AG04449 (cell line): Measurements from ENCODE around the gene PARP11.

ENCODE experiments used
- CTCF ChIA-PET: fragments of 350-600 bp; formaldehyde crosslinking; extraction: SDS; loops from one replicate; lab custom pipeline; 2021; ENCODE audit warnings: antibody characterized with exemption; lab: Yijun Ruan, JAX
- POLR2A ChIA-PET: fragments of 400-600, 350-600 bp; formaldehyde crosslinking; extraction: SDS; loops from one replicate; lab custom pipeline; 2020; ENCODE audit warnings: antibody characterized with exemption, inconsistent platforms; lab: Yijun Ruan, JAX
- DNase-seq: peaks from one replicate; pipeline ENCODE4 v3.0.0-alpha.2; 2010; ENCODE audit warnings: low read depth, low spot score
- H3K4me3 ChIP-seq: 2 replicates; pipeline ENCODE4 v1.5.1; 2011; ENCODE audit warnings: low read depth, mild to moderate bottlenecking, control low read depth, low read length
- TF ChIP-seq, protein P1 (sequence below): IDR thresholded peaks from one replicate; pipeline ENCODE4 v1.5.1; 2011; ENCODE audit warnings: mild to moderate bottlenecking, moderate library complexity, low read length, control low read depth, inconsistent platforms; ENCODE audit not compliant: insufficient read depth; ENCODE audit errors: missing control alignments

The PARP11 gene

DNA sequence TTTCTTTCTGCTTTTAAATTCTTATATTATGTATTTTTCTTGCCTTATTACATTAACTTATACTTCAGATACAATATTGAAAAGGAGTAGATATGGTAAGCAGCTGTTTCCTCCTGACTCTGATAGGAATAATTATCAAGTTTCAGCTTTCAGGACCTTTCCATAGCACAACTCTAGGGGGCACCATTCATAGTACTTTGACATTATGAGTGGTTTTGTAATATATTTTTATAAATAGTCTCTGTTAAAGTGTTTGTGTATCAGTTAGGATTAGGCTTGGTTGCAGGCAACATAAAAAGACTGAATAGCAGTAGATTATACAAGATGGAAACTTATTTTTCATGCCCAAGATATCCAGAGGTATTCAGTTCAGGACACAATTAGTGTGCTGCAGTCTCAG is 27.9 kb upstream of the PARP11 start:
- TF ChIP-seq, protein P1, sequence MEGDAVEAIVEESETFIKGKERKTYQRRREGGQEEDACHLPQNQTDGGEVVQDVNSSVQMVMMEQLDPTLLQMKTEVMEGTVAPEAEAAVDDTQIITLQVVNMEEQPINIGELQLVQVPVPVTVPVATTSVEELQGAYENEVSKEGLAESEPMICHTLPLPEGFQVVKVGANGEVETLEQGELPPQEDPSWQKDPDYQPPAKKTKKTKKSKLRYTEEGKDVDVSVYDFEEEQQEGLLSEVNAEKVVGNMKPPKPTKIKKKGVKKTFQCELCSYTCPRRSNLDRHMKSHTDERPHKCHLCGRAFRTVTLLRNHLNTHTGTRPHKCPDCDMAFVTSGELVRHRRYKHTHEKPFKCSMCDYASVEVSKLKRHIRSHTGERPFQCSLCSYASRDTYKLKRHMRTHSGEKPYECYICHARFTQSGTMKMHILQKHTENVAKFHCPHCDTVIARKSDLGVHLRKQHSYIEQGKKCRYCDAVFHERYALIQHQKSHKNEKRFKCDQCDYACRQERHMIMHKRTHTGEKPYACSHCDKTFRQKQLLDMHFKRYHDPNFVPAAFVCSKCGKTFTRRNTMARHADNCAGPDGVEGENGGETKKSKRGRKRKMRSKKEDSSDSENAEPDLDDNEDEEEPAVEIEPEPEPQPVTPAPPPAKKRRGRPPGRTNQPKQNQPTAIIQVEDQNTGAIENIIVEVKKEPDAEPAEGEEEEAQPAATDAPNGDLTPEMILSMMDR = no peak
- ChIA-PET POLR2A (no interaction called here), CTCF (no interaction called here)
- no peak overlapping the region for H3K4me3 ChIP-seq
- DNase-seq = no peak

DNA sequence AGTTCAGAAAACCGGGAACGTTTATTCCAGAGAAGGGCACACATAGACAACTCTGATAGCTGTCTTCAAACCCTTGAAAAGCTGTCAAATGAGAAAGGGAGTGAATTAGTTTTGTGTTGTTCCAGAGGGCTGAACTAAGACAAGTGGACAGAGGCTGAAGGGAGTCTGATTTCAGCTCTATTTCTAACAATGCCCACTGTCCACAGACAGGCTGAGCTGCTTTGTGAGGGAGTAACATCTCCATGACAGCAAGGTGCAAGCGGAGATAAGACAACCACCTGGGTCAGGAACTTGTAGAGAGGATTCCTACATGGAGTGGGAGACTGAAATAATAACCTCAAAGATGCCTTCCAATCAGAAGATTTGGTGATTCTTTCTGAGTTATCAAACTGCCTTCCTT is 25.6 kb upstream of the PARP11 start:
- POLR2A ChIA-PET = no interaction called here
- no peak overlapping the region for H3K4me3 ChIP-seq
- CTCF ChIA-PET = interaction anchor here (3.7 kb wide), 1 partner anchor 14 kb away, joined by 35 read pairs; no protein-coding TSS in a partner anchor
- TF ChIP-seq, protein P1 = no peak
- DNase-seq = no peak

DNA sequence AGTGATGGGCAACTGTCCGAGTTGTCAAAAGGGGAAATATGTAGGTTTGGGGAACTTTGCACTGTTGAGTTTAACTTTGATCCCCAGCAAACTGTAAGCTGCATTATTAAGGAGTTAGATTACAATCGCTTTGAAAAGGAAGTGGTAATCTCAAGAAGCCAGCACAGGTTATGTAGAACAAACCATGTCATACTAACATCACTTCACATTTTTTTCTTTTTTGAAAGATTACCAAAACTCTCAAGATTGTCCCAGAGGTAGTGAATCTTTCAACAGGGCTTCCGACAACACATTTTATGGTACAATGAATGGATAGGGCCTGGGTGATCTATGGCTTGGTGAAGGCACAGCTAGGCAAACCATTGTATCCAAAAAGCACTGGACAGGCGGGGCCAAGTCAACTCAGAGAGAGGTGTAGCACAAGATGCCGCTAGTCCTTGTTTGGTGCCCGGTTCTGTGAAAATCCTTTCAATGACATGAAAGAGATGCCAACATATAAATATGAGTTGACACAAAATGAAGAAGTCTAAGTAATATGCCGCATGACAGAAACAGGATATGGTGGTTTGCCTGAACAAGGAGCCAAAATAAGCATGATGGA is 24.3 kb upstream of the PARP11 start:
- CTCF ChIA-PET = interaction anchor here (3.7 kb wide), 1 partner anchor 13 kb away, joined by 35 read pairs; no protein-coding TSS in a partner anchor
- no peak overlapping the region for H3K4me3 ChIP-seq
- no peak for DNase-seq
- TF ChIP-seq, protein P1 = no peak
- POLR2A ChIA-PET = no interaction called here

DNA sequence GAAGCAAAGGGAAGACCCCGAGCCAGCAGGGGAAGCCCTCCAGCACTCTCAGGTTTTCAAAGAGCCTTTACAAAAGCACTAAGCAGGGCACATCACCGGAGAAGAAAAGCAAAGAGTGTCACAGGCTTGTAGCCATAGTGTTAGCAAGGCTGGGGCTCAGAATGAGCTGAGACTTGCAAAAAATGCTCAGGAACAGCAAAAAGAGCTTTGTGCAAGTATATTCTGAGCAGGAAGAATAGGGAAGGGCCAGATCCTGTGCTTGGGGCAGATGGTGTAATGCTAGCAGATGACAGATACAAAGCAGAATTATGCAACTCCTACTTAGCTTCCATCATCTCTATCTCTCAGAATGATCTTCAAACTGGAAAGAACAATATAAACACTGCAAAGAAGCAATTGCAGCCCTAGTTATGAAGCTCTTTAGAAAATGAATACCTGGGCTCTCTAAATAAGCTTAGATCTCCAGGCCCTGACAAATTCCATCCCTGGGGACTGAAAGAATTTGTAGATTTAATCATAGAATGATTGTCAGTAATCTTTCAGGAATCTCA is 23.7 kb upstream of the PARP11 start:
- POLR2A ChIA-PET = no interaction called here
- no peak overlapping the region for H3K4me3 ChIP-seq
- TF ChIP-seq, protein P1 = no peak
- CTCF ChIA-PET = interaction anchor here (3.7 kb wide), 1 partner anchor 12 kb away, joined by 35 read pairs; no protein-coding TSS in a partner anchor
- no peak for DNase-seq

DNA sequence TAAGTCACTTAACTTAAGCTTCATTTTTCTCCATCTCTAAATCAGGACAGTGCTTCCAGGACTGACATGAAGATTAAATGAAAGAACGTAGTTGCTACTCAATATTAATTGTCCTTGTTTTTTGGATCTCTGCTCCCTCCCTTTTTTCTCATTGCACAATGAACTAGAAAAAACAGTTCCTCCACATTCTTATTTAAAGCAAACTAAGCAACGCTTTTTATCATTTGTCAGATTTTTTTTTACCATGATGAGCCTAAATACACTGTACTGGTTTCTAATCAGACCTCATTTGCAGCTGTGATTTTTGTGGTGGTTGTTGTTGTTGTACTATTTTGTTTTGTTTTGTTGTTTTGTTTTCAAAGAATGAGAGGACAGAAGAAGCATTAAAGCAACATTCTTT is 23.2 kb upstream of the PARP11 start:
- ChIA-PET CTCF (interaction anchor here (3.7 kb wide), 1 partner anchor 11 kb away, joined by 35 read pairs; no protein-coding TSS in a partner anchor), POLR2A (no interaction called here)
- no peak for DNase-seq
- H3K4me3 ChIP-seq = no peak overlapping the region
- TF ChIP-seq, protein P1 = no peak

DNA sequence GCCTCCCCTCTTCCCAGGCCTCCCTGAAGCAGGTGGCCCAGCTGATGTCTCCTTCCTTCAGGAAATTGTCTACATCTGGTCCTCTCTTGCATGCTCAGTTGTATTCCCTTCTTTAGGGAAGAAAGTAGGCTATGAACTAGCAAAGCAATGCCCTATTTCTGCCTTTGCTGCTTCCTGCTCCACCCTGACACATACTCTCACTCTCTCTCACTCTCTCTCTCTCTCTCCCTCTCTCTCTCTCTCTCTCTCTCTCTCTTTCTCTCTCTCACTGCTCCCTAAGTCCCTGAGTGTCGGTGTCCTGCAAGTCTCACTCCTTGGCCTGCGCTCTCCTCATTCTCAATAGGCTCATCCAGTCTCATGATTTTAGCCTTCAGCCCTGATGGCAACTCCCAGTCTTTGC is 19.4 kb upstream of the PARP11 start:
- POLR2A ChIA-PET = no interaction called here
- TF ChIP-seq, protein P1 = no peak
- CTCF ChIA-PET = interaction anchor here (1.9 kb wide), 1 partner anchor 9 kb away, joined by 12 read pairs; no protein-coding TSS in a partner anchor
- no peak overlapping the region for H3K4me3 ChIP-seq
- DNase-seq = no peak
